H1 (cell line): Measurements from ENCODE around the gene PRELID2. TPM values are rescaled to one million over a fixed set of nuclear protein-coding genes. Genes with fewer than 3 reads are reported as not detected.
A peak's percentile ranks its signal among the peaks of the same experiment; 100 is the strongest.

ENCODE experiments used
- CTCF ChIA-PET: fragments of 300-600 bp; sonication (Branson Sonifier 250); formaldehyde crosslinking; loops from one replicate; lab custom pipeline; 2021; ENCODE audit not compliant: partially characterized antibody; lab: Charles Lee
- POLR2A ChIA-PET: fragments of 300-600 bp; sonication (Branson Sonifier 250); formaldehyde crosslinking; loops from one replicate; lab custom pipeline; 2021; ENCODE audit warnings: inconsistent platforms; ENCODE audit not compliant: partially characterized antibody; lab: Charles Lee
- DNase-seq, 2 experiments: peaks; one replicate each; pipeline versions ENCODE4 v3.0.0 to v3.0.0-alpha.2; 2010 to 2022; ENCODE audit warnings: low spot score in 2 of 2, low read depth in 1 of 2, mixed read lengths in 1 of 2
- FAIRE-seq: peaks from 2 replicates; lab custom pipeline; 2011; peaks lifted over from hg19 to GRCh38; lab: Jason Lieb, UNC
- H2AFZ ChIP-seq: 2 replicates; pipeline ENCODE4 v1.8.1; 2012; ENCODE audit warnings: low read length, inconsistent platforms
- H2AK5ac ChIP-seq: 2 replicates; pipeline ENCODE4 v1.6.1; 2013; ENCODE audit warnings: low read depth, low read length
- H2BK120ac ChIP-seq: replicated peaks from 2 replicates; pipeline ENCODE3; 2013; ENCODE audit warnings: low read depth, low read length, inconsistent platforms
- H2BK12ac ChIP-seq: 2 replicates; pipeline ENCODE4 v1.6.1; 2013; ENCODE audit warnings: low read depth, low read length
- H2BK15ac ChIP-seq: 2 replicates; pipeline ENCODE4 v1.6.1; 2013; ENCODE audit warnings: low read length
- H2BK20ac ChIP-seq: 2 replicates; pipeline ENCODE4 v1.6.1; 2013; ENCODE audit warnings: low read length
- H2BK5ac ChIP-seq: 2 replicates; pipeline ENCODE4 v1.6.1; 2013; ENCODE audit warnings: low read depth, low read length
- H3K14ac ChIP-seq: 2 replicates; pipeline ENCODE4 v1.6.1; 2013; ENCODE audit warnings: inconsistent platforms; ENCODE audit not compliant: insufficient read length
- H3K18ac ChIP-seq: 2 replicates; pipeline ENCODE4 v1.6.1; 2013; ENCODE audit warnings: low read length; ENCODE audit errors: extremely low read depth
- H3K23ac ChIP-seq: 2 replicates; pipeline ENCODE4 v1.6.1; 2013; ENCODE audit warnings: inconsistent platforms; ENCODE audit not compliant: insufficient read length
- H3K23me2 ChIP-seq: 2 replicates; pipeline ENCODE4 v1.6.1; 2013; ENCODE audit warnings: low read depth, low read length
- H3K27ac ChIP-seq: 2 replicates; pipeline ENCODE4 v1.6.1; 2011; ENCODE audit warnings: low read depth, low read length, inconsistent platforms
- H3K27me3 ChIP-seq, 4 experiments: replicated peaks in 1 of 4; 1 replicate in 1 of 4; 2 replicates in 3 of 4; pipeline versions ENCODE4 v1.6.1 to v1.8.1; 2011 to 2013; ENCODE audit warnings: low read length in 3 of 4, mild to moderate bottlenecking in 3 of 4, inconsistent platforms in 2 of 4, mixed read lengths in 2 of 4, moderate library complexity in 1 of 4; ENCODE audit not compliant: control insufficient read depth in 3 of 4, insufficient read depth in 3 of 4; ENCODE audit errors: extremely low read depth in 1 of 4
- H3K36me3 ChIP-seq, 4 experiments: 2 replicates each; pipeline versions ENCODE4 v1.6.1 to v1.8.1; 2011 to 2013; ENCODE audit warnings: mild to moderate bottlenecking in 4 of 4, low read length in 3 of 4, moderate library complexity in 2 of 4, control low read depth in 1 of 4, inconsistent platforms in 1 of 4; ENCODE audit not compliant: insufficient read depth in 4 of 4, control insufficient read depth in 2 of 4
- H3K4ac ChIP-seq: replicated peaks from 2 replicates; pipeline ENCODE3; 2013; ENCODE audit warnings: low read length, low read depth, mixed read lengths, inconsistent platforms; ENCODE audit not compliant: insufficient read length
- H3K4me1 ChIP-seq, 4 experiments: replicated peaks in 1 of 4; 1 replicate in 1 of 4; 2 replicates in 3 of 4; pipeline versions ENCODE4 v1.6.1 to v1.8.1; 2011 to 2013; ENCODE audit warnings: low read length in 3 of 4, inconsistent platforms in 2 of 4, mixed read lengths in 1 of 4; ENCODE audit not compliant: insufficient read depth in 4 of 4, control insufficient read depth in 3 of 4
- H3K4me2 ChIP-seq, 2 experiments: 2 replicates each; pipeline versions ENCODE4 v1.6.1 to v1.8.1; 2011 to 2013; ENCODE audit warnings: low read depth in 2 of 2, low read length in 2 of 2, control low read depth in 1 of 2, inconsistent platforms in 1 of 2, mild to moderate bottlenecking in 1 of 2; ENCODE audit not compliant: insufficient read depth in 1 of 2
- H3K4me3 ChIP-seq, 4 experiments: fragments of 200-600, 300-600 bp in 1 of 4; sonication (generic), shearing (Covaris generic), sonication (Bioruptor Twin) in 1 of 4; 2 replicates each; pipeline versions ENCODE4 v1.5.1 to v1.8.1; 2011 to 2016; ENCODE audit warnings: low read length in 4 of 4, low read depth in 3 of 4, control low read depth in 2 of 4, inconsistent platforms in 2 of 4, mild to moderate bottlenecking in 2 of 4, mixed read lengths in 1 of 4, moderate library complexity in 1 of 4; ENCODE audit not compliant: insufficient read depth in 2 of 4; ENCODE audit errors: extremely low read depth in 1 of 4
- H3K56ac ChIP-seq: replicated peaks from 2 replicates; pipeline ENCODE3; 2013; ENCODE audit warnings: low read depth, mild to moderate bottlenecking, mixed read lengths, low read length, inconsistent platforms; ENCODE audit not compliant: insufficient read length
- H3K79me1 ChIP-seq: 2 replicates; pipeline ENCODE4 v1.6.1; 2013; ENCODE audit warnings: low read depth, low read length, control low read depth
- H3K79me2 ChIP-seq, 2 experiments: 2 replicates each; pipeline versions ENCODE4 v1.6.1 to v1.8.1; 2012 to 2013; ENCODE audit warnings: low read length in 2 of 2, mild to moderate bottlenecking in 2 of 2, inconsistent platforms in 1 of 2; ENCODE audit not compliant: insufficient read depth in 2 of 2, control insufficient read depth in 1 of 2
- H3K9ac ChIP-seq, 4 experiments: replicated peaks in 1 of 4; 1 replicate in 1 of 4; 2 replicates in 3 of 4; pipeline versions ENCODE4 v1.6.1 to v1.8.1; 2011 to 2013; ENCODE audit warnings: low read depth in 3 of 4, low read length in 3 of 4, control low read depth in 2 of 4, mild to moderate bottlenecking in 2 of 4, moderate library complexity in 2 of 4, inconsistent platforms in 1 of 4; ENCODE audit errors: extremely low read depth in 1 of 4
- H3K9me3 ChIP-seq, 2 experiments: 2 replicates each; pipeline versions ENCODE4 v1.6.1 to v1.8.1; 2012 to 2013; ENCODE audit warnings: mild to moderate bottlenecking in 2 of 2, moderate library complexity in 2 of 2, control low read depth in 1 of 2, inconsistent platforms in 1 of 2, low read depth in 1 of 2, low read length in 1 of 2, mixed read lengths in 1 of 2; ENCODE audit not compliant: insufficient read depth in 2 of 2
- H4K20me1 ChIP-seq, 2 experiments: replicated peaks in 1 of 2; 2 replicates each; pipeline versions ENCODE3 to v1.8.1; 2011 to 2013; ENCODE audit warnings: inconsistent platforms in 2 of 2, low read length in 2 of 2, mild to moderate bottlenecking in 1 of 2; ENCODE audit not compliant: insufficient read depth in 2 of 2, control insufficient read depth in 1 of 2
- H4K5ac ChIP-seq: 2 replicates; pipeline ENCODE4 v1.6.1; 2013; ENCODE audit warnings: low read length, low read depth, mixed read lengths, inconsistent platforms; ENCODE audit not compliant: insufficient read length
- H4K8ac ChIP-seq: 2 replicates; pipeline ENCODE4 v1.8.0; 2013; ENCODE audit warnings: mild to moderate bottlenecking, moderate library complexity, low read length, inconsistent platforms; ENCODE audit not compliant: insufficient read depth; ENCODE audit errors: extremely low read depth
- H4K91ac ChIP-seq: replicated peaks from 2 replicates; pipeline ENCODE3; 2013; ENCODE audit warnings: low read length, mixed read lengths, inconsistent platforms; ENCODE audit not compliant: insufficient read length
- CTCF ChIP-seq, 3 experiments: IDR thresholded peaks; 1 replicate in 2 of 3; 2 replicates in 1 of 3; pipeline versions ENCODE4 v1.5.1 to v1.6.1; 2011; ENCODE audit warnings: low read length in 3 of 3, mild to moderate bottlenecking in 3 of 3, inconsistent platforms in 2 of 3, low read depth in 1 of 3, moderate library complexity in 1 of 3; ENCODE audit not compliant: insufficient read depth in 1 of 3; ENCODE audit errors: control extremely low read depth in 1 of 3
- RAD21 ChIP-seq, 2 experiments: IDR thresholded peaks in 1 of 2; conservative IDR thresholded peaks in 1 of 2; 2 replicates each; pipeline ENCODE4 v1.6.1; 2011; ENCODE audit warnings: low read depth in 2 of 2, low read length in 2 of 2, improper control_type of control experiment in 1 of 2, inconsistent platforms in 1 of 2, mild to moderate bottlenecking in 1 of 2, moderate library complexity in 1 of 2
- SUZ12 ChIP-seq: fragments of 200-600 bp; sonication (generic); IDR thresholded peaks from 2 replicates; pipeline ENCODE4 v1.6.1; 2012; ENCODE audit warnings: mild to moderate bottlenecking, inconsistent platforms, low read length, moderate library complexity, mixed read lengths
- WGBS, 2 experiments: shearing (Covaris generic) in 1 of 2; methylation state at CpG; one replicate each; pipeline versions ENCODE4 v1.1.6 to v1.1.7; 2013 to 2015; ENCODE audit warnings: low lambda C conversion rate in 2 of 2, mixed read lengths in 2 of 2, inconsistent platforms in 1 of 2, low coverage in 1 of 2, missing lambda C conversion rate in 1 of 2; ENCODE audit not compliant: insufficient replicate concordance in 2 of 2, insufficient coverage in 1 of 2, insufficient read length in 1 of 2; ENCODE audit errors: extremely low coverage in 1 of 2, missing lambda C conversion rate in 1 of 2; 5-methylcytosine and 5-hydroxymethylcytosine counted together
- polyA plus RNA-seq, 7 experiments: library from polyadenylated mRNA; depleted of rRNA in 3 of 7; stranded (reverse) in 5 of 7; unstranded in 2 of 7; fragments of >200 nt in 5 of 7; fragments of 200-250 nt in 2 of 7; gene quantifications; 1 replicate in 5 of 7; 2 replicates in 1 of 7; 4 replicates in 1 of 7; pipeline versions ENCODE4 v1.2.1 to v1.2.3, GENCODE V29; 2011 to 2013; ENCODE audit warnings: missing spikeins in 2 of 7, mixed read lengths in 2 of 7
- total RNA-seq: library from RNA; stranded (reverse); fragmentation: NEBNext Ultra II Directional; extraction: Animal tissue kit (Norgen Biotek cat#: 25700); gene quantifications from 2 replicates; pipeline ENCODE4 v1.2.1, GENCODE V29; 2021

Gene PRELID2
- total and polyA plus RNA-seq, 2 of the 8 experiments (the other 6 are each of a cell fraction or from before 2014, with no cell fraction given) = 2.2 to 7.8 TPM

- Histone ChIP-seq H4K91ac (no peak overlapping the region), H2BK5ac (no peak overlapping the region), H3K4me2 (no peak overlapping the region), H3K14ac (no peak overlapping the region), H3K27ac (no peak overlapping the region), H3K23ac (no peak overlapping the region), H4K8ac (no peak overlapping the region), H3K18ac (no peak overlapping the region), H4K20me1 (no peaks in the 10 kb centered on the region), H2BK20ac (no peak overlapping the region), H3K36me3 (no peaks in the 10 kb centered on the region), H2BK15ac (no peak overlapping the region), H3K4me1 (no peaks in the 10 kb centered on the region), H2BK12ac (no peak overlapping the region), H3K56ac (no peak overlapping the region), H3K79me1 (no peaks in the 10 kb centered on the region), H2AFZ (no peak overlapping the region), H3K9ac (no peak overlapping the region), H2BK120ac (no peak overlapping the region), H3K79me2 (no peaks in the 10 kb centered on the region), H4K5ac (no peak overlapping the region), H3K4me3 (no peak overlapping the region), H3K27me3 (no peaks in the 10 kb centered on the region), H2AK5ac (no peak overlapping the region), H3K23me2 (no peaks in the 10 kb centered on the region), H3K9me3 (no peaks in the 10 kb centered on the region)
- ChIA-PET POLR2A (no interaction called here), CTCF (interaction anchor here (0.8 to 4.2 kb wide), 16 partner anchors 9 to 563 kb away, joined by 3 to 31 read pairs (median 3); no protein-coding TSS in a partner anchor)
- DNase-seq (no peak), FAIRE-seq (peak; percentile 88)
- 17% methylated on average over 1 of the region's 1 CpG; no CpG with 5 or more reads in 1 of the 2 experiments for WGBS, 2 experiments
- peak in 2 of 3 experiments; percentile 41 to 62; a peak in 2 of 4 replicates for TF ChIP-seq CTCF (IDR thresholded peaks at IDR 0.05; ENCODE audit: control extremely low read depth in 1 of 3, insufficient read depth in 1 of 3, low read depth in 1 of 3, low read length in 3 of 3)
- TF ChIP-seq RAD21 (IDR thresholded peaks at IDR 0.05 in 1 of 2, conservative IDR thresholded peaks at IDR 0.05 in 1 of 2; ENCODE audit: low read depth in 2 of 2, low read length in 2 of 2) = peak; percentile 67 to 69
- no peak for TF ChIP-seq SUZ12
- TF ChIP-seq, all 59 proteins: peak for 2
- no peak overlapping the region for H3K4ac ChIP-seq
Observed at GRCh38 chr5:145718956-145719355, 116.2 kb downstream of the PRELID2 start.
